OCI-M2 (cell line): ENCODE data around the gene RNF43.

Source experiments
- DNase-seq: peaks from one replicate; lab custom pipeline; 2025; ENCODE audit not compliant: unreplicated experiment; lab: John Stamatoyannopoulos, UW

RNF43 gene

DNA sequence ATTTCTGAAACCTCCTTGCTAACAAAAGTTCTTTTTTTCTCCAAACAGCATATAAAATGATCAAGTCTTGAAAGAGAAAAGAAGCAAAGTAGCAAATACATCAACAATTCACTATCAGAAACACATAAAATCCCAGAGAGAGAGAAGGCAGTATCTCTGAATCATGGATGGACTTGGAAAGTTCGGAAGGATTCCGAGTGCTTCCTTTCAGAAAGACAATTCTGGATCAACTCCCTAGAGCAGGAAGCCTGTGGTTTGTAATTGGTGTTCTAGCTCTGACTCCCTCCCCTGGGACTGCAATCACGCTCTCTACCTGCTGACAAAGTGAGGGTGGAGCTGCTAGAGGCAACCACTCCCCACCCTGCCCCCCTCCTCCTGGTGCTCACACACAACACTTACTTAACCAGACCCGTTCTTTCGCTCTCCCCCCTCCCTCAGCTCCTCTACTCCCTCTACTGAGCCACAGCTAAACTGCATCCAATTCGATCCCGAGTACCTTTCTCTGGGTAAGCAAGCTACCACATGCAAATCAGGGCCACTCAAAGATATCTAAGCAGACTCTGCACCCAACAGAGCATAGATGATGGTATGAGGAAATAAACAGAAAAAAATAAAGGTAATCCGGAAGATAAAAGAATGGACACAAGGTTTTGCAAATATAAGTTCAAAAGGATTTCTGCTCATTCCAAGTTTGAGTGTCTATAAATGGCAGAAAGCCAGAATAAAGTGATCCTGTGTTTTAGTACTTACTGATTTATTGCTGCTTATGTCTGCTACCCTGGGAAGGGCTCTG, at the start of gene RNF43:
RNF43 (minus strand) TSS at position 235 of the 793 bp plus-strand sequence. CDS start 1,957 bp downstream, outside the sequence.
- no peak for DNase-seq

DNA sequence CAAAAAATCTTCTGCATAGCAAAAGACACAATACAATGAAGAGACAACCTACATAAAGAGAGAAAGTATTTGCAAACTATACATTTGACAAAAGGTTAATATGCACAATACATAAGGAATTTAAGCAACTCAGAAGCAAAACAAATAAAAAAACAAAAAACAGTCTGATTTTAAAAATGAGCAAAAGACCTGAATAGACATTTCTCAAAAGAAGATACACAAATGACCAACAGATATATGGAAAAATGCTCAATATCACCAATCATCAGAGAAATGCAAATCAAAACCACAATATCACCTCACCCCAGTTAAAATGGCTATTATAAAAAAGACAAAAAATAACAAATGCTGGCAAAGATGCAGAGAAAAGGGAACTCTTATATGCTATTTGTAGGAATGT, 38.2 kb upstream of the RNF43 start:
- no peak for DNase-seq

DNA sequence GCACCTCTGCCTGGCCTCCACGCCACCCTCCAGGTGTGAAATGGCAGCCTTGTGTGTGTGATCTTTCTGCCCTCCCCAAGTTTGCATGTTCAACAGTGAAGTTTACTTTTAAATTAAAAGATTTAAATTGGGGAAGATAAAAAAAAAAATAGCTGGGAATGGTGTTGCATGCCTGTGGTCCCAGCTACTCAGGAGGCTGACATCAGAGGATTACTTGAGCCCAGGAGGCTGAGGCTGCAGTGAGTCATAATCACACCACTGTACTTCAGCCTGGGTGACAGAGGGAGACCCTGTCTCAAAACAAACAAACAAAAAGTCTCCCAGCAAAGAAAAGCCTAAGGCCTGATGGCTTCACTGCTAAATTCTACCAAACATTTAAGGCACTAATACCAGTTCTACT, 35.4 kb upstream of the RNF43 start:
- no peak for DNase-seq

- peak; percentile 46 for DNase-seq
Measured at GRCh38 chr17:58447039-58447975, 30.0 kb upstream of the RNF43 start.

DNA sequence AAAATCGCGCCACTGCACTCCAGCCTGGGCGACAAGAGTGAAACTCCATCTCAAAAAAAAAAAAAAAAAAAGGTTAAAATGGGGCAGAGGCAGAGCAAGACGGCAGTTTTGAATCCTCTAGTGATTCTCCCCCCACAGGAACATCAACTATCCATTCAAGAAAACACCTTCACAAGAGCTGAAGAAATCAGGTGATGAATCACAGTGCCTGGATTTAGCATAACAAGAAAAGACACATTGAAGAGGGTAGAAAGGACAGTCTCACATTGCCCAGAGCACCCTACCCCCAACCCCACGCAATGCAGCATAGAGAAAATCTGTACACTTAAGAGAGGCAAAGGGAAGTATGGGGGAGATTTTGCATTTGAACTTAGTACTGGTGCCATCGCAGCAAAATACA, 28.8 kb upstream of the RNF43 start:
- DNase-seq, result no peak

DNA sequence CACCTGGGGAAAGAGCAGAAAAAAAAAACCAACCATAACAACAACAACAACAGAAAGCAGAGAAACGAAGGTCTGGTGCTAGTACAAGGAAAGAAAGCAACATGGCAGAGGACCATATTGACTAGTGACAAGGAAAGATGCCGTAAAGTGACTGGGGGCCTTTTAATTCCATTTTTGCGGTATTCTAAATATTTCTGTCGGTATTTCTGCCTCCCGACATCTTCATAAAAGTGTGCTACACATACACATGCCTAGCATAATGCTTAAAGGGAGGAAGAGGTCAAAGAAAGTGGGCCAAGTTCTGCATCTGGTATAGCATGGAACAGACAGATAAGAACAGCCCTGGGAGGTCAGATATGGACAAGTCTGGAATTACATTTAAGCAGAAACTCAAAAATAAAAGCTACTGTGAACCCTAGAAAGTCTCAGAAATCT, 19.5 kb upstream of the RNF43 start:
- no peak for DNase-seq

DNA sequence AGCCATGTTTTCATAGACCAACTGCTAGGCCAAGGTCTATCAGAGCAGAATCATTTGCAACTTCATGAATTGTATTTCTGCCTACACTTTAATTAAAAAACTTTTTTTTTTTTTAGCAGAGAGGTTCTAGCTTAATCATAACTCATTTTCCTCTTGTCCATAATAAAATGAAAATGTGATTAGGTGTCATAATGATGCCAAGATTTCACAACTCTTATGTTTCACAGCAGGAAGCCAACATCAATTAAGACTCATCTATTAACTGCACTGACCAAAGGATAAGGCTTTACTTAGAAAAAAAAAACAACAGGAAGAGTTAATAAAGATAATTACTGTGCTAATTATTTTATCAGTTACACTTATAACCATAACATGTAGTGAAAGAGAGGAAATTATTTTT, 18.9 kb upstream of the RNF43 start:
- no peak for DNase-seq

- DNase-seq, result no peak
Measured at GRCh38 chr17:58432806-58433573, 15.7 kb upstream of the RNF43 start.

GRCh38 chr17:58427807-58428206, 10.5 kb upstream of the RNF43 start:
- no peak for DNase-seq

GRCh38 chr17:58421711-58422110, 4.4 kb upstream of the RNF43 start:
- no peak for DNase-seq

DNA sequence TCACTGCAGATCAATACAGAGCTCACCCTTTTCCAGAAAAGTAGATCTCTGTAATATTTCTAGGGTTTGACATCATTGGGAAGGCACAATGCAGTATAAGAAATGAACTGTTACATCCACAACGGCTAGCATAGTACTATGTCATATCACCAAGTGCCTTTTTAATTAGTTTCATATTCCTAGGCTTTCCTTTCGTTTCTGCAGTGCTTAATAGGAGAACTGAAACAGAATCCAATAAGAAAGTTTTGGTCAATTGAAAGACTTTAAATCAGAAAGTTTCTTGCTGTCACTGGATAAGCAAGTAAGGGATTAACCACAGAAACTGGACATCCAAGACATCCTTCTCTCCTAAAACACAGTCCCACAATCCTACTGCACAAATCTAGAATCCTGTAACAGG, 3.5 kb upstream of the RNF43 start:
- no peak for DNase-seq

- DNase-seq, result no peak
Measured at GRCh38 chr17:58416937-58417299, 416 bp downstream of the RNF43 start.

DNA sequence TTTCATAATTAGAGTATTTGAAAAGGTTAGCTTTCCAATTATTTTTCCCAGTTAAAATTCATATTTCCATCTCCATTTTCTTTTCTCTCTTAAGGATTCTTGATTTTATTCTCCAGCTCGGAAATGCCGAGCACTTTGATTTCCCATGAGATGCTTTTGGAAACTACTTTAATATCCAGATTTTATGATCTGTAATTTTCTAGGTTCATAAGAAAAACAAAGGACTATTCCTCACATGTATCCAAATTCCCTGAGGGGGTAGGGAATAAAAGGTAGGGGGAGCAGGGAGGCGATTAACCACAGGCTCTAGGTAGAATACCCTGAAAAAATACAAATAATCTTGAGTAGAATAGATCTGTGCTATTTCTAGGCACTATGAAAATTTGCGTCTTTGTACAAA, 938 bp downstream of the RNF43 start:
- DNase-seq, result no peak

DNA sequence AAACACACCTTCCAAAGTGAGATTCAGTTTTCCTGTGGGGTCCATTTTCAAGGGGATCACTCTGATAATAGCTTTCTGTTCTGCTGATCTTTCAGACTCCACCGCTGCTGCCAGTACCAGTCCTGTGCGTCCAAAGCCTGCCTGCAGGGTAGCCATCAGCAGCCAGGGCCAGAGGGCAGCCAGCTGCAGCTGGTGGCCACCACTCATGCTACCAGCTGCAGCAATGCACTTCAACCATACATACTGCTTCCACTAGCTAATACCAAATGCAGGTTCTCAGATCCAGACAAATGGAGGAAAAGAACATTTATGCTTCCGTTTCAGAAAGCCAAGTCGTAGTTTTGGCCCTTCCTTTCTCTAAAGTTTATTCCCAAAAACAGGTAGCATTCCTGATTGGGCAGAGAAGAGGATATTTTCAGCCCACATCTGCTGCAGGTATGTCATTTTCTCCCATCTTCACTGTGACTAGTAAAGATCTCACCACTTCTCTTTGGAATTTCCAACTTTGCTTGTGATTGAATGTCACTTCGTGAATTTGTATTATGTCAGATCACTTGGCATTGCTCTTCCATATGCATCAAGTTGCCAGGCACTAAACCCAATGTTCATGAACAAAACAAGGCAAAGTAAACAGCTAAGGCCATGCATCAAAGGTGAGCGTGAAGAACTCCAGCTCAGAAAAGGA, 1.8 kb downstream of the RNF43 start:
- no peak for DNase-seq

DNA sequence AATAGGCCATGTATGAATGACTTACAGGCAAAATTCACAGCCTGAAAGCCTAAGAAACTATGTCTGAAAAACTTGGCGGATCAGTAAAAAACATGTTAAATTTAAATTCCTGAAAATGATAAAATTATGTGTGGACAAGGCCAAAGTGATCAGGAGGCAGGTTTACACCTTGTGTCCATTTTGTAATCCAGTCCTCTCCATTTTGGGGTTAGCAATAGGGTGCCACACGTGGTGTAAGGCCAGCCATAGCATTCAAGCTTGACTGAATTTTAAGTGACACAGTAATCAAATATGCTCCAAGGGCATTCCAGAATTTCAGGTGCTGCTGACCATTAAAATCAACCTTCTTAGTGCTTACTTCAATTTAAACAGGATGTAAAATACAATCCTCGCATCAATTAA, 2.7 kb downstream of the RNF43 start:
- no peak for DNase-seq

GRCh38 chr17:58413684-58414083, 3.6 kb downstream of the RNF43 start:
- no peak for DNase-seq

DNA sequence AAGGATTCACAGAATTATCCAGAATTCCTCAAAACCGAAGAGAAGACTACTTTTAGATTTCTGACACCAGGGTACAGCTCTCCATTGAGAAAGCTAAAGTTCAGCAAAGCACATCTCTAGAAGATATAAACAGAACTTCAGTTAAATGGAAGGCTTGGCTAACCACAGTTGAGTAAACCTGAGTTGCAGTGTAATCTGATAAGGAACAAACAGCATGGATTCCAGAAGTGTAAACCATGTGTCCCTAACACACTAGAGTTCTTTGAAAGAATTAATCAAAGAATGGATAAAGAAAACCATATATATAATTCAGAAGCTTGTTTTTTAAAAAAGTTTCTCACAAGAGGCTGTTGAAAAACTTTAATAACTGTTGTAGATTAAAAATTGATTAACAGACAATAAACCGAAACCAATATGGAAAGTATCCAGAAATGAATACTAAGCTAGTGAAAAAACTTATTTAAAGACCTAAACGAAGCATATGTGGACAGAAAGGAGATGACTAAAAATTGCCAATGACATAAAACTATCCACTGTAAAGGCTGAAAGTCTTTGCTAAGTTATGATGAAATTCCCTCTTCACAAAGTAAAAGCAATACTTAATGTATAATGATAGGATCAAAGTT, 4.3 kb downstream of the RNF43 start:
- DNase-seq, result no peak

GRCh38 chr17:58412064-58412703, 5.2 kb downstream of the RNF43 start:
- DNase-seq, result no peak

DNA sequence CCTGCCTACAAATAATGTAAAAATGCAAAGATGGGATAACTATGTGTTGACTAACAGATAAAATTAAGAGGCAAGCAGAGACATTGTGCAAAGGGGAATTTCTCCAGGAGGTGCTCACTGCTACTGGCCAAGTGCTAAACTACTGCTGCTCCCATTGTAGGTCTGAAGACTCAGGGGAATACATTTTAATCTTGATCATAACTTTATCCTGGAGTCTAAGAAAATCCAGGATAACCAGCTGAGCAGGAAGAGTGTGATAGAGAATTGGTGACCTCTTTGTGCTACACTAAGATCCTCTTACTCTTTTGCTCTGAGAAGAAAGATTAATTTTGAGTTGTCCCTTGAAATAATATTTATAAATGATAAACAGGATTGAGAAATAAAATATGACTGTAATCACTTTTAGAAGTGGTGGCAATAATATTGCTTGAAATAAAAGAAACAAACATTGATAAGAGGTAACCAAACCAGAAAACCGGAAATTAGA, 5.9 kb downstream of the RNF43 start:
- DNase-seq, result no peak
